HG03575 (cell line): ENCODE data around the gene TMEM271.

ENCODE experiments used
- ATAC-seq: cut with Tn5 transposase; IDR thresholded peaks from one replicate; pipeline ENCODE4 v1.9.1; 2021; ENCODE audit not compliant: unreplicated experiment, insufficient number of reproducible peaks, low FRiP score; ENCODE audit errors: extremely low read depth

The TMEM271 gene

DNA sequence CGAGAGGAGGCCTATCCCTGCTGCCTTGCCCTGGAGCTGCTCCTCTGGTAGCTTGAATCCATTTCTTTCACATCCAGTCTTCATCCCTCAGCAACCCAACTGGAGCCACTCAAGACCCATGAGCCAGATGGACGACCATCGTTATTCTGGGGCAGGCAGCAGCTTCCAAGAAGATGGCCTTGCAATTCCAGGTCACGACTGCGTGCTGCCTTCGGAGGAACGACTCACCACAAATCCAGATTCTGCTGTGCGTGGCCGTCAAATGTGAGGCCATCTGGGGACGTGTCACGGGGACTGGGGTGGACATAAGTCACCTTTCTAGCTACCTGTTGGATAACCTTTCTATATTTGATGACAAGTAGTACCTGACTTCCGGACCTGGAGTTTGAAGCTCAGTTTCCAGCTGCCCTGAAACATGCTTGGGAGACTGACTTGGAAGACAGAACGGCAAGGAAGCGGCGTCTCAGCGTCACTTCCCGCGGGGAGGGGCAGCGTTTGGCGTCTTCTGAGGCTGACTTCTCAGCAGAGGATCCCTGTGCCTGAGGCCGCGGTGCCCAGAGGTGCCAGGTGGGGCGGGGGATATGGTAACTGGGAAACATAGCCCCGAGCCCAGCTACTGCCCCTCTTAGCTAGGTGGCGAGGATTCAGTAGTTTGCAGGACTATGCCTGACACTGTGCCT, 11.7 kb upstream of the TMEM271 start:
- ATAC-seq = no peak

DNA sequence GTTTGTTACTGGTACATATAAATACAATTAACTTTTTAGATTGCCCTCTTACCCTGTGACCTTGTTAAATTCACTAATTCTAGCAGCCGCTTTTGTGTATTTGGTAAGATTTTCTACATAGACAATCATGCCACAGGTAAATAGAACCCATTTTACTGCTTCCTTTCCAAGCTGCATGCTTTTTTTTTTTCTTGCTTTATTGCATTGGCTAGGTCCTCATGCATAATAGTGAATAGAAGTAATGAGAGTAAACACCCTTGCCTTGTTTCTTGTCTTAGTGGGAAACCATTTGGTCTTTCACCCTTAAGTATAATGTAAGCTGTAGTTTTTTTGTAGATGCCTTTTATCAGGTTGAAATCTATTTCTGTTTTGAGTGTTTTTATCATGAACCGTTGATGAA, 7.7 kb upstream of the TMEM271 start:
- no peak for ATAC-seq

DNA sequence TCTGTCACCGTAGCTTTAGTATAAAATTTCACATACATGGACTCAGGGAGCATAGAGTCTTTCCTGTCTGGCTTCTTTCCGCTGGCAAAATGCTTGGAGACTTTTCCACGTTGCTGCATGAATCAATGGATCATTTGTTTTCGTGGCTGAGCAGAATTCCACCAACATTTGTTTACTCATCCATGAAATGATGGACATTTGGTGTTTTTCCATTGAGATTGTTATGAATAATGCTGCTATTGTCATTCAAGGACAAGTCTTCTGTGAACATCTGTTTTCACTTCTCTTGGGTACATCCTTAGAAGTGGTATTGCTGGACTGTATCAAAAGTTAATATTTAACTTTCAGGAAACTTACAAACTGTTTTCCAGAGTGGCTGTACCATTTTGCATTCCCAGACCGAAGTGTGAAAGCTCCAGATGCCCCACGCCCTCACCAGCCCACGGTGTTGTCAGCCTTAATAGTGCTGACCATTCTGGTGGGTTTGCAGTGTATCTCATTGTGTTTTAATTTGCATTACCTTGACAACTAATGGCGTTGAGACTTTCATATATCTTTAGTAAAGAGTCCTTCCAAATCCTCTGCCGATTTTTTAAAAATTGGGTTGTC, 5.8 kb upstream of the TMEM271 start:
- no peak for ATAC-seq

DNA sequence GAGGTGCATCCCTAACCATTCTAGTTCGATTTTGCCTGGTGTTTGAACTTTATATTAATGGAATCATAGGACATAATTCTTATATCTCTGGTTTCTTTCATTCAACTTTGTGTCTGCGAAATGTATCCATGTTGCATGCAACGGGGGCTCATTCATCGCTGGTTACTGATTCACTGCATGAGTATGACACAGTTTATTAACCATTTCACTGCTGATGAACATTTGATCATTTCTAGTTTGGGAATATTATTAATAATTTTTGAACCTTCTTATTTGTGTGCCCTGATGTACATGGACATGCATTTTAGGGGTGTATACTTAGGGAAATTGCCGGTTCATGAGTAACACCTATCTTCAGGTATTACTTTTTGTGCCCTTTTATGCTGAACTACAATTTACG, 5.1 kb upstream of the TMEM271 start:
- ATAC-seq = no peak

DNA sequence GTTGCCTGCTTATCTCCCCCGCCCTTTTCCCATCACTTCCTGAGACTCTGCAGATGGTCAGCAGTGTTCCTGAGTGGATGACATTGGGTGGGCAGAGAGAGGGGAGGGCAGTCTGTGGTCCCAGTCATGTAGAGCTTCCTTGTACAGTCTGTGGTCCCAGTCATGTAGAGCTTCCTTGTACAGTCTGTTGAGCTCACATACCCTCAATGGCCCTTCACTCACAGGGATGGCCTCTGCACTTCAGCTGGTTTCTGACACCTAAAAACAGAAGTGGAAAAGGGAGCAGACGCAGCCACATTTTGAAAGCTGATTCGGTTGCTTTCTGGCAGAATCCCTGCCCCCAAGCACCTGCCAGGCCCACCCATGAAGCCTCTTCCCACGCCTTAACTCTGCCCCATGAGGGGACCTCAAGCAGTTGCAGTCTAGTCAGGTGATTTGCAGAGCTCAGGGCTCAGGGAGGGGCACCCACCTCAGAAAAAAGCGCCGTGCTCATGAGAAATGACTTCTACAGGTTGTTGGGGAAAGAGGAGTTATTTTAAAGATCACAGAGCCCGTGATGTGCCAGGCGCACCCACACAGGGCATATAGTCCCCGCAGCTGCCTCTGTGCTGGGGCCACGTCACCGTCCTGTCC, 3.6 kb upstream of the TMEM271 start:
- ATAC-seq = no peak

DNA sequence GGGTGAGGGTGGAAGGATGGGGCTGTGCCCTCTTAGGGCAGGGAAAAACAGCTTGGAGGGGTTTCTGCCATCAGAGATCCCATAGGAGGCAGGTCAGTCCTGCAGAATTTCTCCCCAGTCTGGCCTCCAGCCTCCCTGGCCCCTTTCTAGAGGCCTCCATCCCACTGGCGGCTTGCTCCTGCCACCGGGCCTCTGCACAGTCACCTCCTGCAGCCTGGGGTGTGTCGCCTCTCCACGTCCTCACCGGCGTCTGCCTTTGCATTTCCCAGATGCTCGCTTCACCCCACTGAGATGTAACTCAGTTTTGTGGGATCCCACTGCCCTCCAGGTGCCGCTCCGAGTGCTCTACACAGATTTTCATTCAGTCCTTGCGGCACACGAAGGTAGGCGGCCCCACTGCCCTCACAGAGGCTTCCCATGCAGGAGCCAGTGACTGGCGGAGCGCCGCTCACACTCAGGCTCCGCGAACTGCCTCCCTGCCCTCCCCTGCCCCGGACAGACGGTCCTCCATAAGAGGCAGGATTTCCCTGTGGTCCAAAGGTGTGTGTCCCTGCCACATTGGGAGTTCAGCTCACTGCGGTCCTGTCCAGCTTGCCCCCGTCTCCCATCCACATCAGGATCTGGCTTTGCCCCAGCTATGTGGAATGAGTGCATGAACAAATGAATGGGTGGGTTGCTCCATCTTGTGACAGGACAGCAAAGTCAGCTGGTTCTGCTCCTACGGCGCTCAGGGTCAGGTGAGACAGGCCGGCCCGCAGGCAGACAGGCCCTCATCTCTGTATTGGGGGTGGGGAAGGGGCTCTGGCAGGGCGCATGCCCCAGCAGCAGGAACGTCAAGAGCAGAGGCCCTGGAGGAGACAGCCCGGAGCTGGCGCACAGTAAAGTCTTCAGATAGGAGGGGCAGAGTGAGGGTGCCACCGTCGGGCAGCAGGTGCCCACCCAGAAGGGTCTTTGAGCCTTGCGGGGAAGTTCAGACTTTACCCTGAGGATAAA, 2.7 kb upstream of the TMEM271 start:
- no peak for ATAC-seq

DNA sequence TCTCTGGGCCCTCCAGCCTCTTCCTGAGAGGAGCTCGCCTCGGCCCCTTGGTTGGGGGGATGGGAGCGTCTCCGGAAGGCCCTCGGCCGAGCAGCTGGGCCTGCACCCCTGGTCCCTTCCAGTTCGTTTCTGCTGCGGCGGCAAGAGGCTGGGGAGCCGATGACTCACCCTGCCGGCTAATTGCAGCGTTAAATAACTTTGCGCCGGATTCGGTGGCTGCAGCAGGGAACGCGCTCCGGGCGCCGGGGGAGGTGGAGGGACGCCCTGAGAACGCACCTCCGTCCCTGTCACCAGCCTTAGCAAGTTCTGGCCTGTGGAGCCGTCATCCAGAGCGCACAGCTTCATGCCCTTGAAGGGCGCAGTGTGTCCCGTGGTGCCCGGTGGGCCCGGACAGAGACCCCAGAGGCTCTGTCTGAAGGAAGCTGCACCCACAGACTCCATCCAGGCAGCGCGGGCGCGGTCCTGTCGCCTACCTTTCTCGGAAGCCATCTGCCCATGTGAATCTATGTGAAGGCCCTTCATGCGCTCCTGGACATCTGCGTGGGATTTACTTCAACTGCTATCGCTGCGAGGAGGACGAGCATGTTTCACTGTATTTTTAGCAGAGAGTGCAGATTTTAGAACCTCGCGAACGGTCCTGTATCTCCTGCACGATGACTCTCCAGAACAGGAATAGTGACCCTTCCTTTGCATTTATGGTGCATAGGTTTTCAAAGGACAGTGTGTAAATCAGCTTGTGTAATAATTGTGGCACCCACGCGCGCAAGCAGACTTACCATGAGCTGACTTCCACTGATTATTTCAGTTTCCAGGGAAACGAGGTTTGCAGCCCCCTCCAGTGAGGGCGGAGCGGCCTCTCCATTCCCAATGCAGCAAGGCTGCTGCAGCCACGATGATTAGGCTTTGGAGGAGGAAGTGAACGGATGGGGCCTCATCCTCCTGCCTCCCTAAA, 1.7 kb upstream of the TMEM271 start:
- ATAC-seq = no peak

DNA sequence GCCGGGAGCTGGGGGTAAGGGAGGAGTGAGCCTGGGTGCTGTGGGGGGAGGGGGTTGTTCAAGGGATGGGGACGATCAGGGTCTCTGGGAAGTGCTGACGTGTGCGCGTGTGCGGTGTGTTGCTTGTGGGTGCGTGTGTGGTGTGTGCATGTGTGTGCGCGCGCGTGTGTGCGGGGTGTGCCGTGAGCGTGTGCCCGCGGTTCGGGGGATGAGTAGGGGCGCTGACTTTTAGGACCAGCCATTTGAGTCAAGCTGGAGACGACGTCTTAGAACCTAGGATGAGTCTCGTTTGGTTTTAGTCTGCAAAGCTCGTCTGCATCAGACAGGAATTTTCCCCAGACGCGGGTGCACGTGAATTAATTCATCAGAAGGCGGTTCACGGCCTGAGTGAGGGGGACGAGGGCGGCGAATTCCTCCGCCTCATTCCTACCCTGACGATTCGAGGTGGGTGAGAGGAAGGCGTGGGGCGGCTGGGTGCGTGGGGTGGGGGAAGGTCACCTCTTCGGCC, 950 bp upstream of the TMEM271 start:
- no peak for ATAC-seq

DNA sequence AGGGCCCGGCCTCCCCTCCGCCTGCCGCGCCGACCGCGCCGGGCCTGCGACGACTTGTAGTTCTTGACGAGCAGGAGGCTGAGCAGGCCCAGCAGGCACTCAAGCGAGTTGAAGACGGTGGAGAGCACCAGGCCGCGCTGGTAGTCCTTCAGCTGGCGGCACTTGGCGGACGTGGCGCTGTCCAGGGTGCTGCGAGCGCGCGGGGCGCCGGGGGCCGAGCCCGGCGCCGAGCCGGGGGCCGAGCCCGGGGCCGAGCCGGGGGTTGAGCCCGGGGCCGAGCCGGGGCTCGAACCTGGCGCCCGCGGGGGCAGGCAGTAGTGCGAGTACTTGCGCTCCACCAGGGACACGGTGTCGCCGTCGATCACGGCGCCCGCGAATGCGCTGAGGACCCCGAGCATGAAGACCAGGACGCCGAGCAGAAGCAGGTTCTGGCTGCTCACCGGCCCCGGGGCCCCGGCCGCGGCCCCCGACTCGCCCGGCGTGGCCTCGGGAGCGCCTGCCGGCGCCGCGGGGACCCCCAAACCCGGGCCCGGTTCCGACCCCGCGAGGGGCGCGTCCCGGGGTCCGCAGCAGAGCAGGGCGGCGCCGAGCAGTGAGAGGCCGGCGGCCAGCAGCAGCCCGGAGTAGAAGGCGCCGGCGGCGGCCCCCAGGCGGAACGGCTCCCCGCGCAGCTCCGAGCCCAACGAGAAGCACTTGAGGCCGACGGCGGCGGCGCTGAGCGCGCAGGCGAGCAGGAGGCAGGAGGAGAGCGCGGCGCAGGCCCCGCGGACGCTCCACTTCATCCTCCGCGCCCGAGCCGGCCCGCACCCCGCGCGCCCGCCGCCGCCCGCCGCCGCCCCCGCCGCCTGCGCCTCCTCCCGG, 584 bp downstream of the TMEM271 start:
- ATAC-seq = no peak

DNA sequence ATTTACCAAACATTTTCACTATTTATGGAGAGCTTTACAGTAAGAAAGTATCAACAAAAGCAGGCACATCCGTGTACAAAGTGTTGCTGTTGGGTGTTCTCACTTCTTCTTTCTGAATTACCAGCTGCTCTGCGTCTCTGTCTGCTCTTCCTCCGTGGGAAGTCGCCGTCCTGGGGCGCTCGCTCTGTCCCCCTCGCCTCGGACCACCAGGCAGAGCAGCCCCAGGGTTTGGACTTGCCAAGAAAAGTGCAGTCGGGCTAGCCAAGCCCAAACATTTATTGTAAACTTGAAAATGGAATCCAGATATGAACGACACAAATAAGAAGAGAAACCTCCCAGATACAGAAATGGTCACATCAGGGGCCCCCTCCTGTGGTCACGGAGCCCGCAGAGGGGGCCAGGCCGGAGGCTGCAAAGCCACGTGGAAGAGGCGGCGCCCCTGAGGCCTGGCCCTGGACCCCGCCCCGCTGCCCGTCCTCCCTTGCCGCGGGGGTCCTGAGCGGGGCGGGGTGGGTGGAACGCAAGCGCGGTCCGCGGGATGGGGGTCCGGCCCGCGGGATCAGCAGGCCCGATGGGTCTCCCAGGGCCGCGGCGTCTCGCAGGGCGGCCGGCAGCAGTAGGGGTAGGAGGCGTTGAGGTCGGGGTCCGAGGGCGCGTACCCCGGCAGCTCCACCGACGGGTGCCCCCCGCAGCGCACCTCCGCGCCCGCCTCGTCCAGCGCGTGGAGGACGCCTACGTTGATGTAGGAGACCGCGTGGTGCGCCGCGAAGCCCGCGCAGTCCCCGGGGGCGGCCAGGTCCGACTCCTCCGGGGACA, 1.5 kb downstream of the TMEM271 start:
- ATAC-seq = no peak

DNA sequence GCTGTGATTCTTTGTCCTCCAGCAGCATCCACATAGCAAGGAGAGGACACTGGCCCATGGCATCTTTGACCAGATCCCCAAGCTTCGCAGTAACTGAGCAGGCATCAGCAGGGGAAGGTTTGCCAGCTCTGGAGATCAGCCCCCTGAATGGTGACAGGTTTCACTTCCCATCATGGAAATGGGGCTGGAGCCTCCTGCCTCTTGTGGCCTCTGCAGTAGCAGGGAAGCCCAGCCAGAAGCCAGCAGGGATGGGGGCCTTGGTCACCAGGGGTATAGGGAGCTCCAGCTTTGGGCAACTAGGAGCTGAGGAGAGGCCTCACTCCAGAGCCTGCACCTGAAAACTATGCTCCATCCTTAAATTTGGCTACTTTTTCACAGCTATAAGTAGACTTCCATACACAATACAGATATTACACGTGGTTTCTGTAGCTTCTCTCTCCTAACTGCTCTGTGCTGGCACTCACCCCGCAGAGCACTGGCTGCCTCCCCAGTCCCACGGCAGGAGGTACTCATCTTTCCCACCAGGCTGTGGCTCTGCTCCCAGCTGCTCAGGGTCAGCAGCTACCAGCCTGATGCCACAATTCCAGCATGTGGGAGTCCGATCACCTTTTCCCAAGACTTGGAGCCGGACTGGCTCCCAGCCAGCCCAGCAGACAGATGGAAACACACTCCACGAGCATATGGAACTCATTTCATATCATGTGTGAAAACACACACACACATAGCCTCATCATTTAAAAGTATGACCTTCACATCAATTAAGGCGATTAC, 2.8 kb downstream of the TMEM271 start:
- no peak for ATAC-seq

DNA sequence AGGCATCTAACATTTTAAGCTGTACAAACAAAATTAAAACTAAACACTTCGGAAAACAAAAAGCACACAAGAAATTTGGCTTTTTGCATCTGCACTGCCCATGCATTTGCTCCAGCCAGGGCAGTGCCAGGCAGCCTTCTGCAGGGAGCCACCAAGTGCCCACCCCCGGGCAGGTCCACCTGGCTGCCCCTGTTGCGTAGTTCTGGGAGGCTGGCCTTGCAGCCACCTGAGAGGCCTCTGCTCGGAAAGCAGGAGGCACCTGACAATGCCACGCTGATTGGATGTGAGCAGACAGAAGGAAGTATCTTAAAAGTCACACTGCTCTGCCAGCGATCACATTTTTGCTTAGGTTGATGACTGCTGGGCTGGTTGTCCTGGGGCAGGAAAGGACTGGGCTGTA, 3.5 kb downstream of the TMEM271 start:
- no peak for ATAC-seq

DNA sequence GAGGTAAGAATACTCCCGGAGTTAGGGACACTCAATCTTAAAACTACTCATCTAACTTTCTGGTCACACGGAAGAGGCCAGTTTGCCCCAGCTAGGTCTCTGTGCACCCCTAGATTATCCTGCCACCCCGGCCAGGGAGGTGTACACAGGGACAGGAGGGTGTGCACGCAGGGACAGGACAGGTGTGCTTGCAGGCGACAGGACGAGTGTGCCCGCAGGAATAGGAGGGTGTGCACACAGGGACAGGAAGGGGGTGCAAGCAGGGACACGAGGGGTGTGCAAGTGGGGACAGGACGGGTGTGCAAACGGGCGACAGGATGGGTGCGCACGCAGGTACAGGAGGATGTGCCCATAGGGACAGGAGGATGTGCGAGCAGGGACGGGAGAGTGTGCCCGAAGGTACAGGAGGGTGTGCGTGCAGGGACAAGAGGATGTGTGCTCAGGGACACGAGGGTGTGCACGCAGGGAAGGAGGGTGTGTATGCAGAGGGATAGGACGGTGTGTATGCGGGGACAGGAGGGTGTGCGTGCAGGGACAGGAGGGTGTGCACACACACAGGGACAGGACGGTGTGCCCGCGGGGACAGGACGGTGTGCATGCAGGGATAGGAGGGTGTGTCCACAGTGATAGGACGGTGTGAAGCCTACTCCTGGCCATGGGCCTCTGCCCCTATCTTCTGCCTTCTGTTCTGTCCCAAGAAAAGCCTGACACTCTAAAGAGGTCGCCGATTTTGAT, 4.1 kb downstream of the TMEM271 start:
- ATAC-seq = no peak

DNA sequence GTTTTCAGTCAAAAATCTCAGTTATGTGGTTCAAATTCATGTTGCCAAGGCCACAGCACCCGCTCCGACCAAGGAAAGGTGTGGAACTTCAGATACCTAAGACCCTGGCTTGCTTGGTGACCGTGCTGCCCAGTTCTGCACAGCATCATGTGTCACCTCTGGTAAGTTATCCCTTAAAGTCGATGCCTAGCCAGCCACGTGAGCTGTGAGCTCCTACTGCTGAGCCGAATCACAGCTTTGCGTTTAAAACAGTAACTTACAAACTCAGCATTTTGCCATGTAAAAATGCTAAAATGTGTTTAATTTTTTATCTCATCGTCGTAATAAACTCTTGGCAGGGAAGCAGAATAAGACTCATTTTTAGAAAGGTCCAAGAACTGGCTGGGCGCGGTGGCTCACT, 5.3 kb downstream of the TMEM271 start:
- no peak for ATAC-seq

DNA sequence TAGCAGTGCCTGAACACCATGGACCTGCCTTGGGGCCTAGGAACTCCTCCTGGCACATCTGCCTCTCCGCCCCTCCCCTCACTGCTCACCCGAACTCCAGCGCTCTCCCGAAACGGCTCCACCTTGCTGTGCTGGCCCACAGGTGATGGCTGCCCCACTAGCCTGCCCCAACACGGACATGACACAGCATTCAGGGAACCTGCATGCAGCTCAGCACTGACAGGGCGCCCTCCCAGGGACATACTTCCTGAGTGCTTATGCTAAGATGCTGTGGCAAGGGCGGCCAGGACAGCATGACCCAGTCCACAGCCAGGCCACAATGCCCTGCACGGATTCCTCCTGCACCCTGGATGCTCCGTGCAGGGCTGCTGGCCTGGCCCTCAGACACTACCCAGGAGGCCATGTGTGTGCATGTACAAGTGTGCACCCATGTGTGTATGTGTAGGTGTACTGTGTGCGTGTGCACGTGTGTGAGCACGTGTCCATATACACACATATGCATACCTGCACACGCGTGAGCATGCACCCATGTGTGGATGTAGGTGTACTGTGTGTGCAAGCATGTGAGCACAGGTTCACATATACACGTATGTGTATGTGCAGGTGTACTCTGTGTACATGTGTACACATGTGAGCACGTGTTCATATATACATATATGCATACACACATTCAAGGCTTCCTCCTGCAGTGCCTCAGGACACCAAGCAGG, 6.0 kb downstream of the TMEM271 start:
- ATAC-seq = no peak
